HG03045 (cell line): ENCODE results near the gene LRRFIP2.

Experiments
- ATAC-seq: cut with Tn5 transposase; IDR thresholded peaks from one replicate; pipeline ENCODE4 v1.9.1; 2021; ENCODE audit warnings: mild to moderate bottlenecking, moderate library complexity; ENCODE audit not compliant: unreplicated experiment

Gene LRRFIP2

DNA sequence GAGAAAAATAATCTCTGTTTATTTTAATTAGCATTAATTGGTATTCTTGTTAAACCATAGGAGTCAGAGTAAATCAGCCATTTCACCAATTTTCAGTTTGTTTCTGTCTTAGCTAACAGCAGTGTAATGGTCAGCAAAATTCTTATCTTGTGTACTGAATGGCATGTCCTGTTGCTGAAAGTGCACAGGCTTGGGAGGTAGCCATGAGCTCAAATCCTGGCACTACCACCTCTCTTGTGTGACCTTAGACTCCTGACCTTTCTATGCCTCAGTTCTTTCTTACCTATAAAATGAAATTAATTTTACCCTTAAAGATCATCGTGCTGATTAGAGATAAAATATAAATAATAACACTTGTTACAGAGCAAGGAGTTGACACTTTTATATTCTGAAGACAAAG, 145.3 kb downstream of the LRRFIP2 start:
- ATAC-seq, result no peak

DNA sequence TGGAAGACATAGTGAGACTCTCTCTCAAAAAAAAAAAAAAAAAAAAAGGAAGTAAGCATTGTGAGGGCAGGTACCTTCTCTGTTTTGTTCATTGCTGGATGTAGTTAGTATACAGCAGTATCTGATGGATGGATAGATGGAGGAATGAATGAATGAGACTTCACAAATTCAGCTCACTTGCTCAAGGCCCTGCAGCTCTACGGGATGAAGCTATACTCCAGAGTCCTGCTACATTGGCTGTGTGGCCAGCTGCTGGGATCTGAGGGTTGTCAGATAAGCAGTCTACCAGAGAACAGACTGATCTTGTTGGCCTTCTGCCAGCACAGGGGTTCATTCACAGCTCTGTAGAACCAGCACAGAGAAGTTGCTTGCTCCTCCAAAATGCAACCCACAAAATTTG, 146.1 kb downstream of the LRRFIP2 start:
- ATAC-seq, result no peak

DNA sequence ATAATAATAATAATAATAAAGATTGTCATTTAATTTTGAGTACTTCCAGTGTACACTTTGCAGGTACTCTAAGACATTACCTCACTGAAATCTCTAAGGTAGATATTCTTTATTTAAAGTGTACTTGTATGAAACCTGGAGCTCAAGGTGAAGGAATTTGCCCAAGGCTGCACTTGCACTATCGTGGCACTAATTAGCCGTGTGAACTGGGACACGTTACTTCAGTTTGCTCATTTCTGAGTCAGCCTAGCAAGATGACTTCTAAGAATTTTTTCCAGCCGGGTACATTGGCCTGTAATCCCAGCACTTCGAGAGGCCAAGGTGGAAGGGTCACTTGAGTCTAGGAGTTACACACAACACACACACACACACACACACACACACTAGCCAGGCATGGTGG, 147.5 kb downstream of the LRRFIP2 start:
- no peak for ATAC-seq

DNA sequence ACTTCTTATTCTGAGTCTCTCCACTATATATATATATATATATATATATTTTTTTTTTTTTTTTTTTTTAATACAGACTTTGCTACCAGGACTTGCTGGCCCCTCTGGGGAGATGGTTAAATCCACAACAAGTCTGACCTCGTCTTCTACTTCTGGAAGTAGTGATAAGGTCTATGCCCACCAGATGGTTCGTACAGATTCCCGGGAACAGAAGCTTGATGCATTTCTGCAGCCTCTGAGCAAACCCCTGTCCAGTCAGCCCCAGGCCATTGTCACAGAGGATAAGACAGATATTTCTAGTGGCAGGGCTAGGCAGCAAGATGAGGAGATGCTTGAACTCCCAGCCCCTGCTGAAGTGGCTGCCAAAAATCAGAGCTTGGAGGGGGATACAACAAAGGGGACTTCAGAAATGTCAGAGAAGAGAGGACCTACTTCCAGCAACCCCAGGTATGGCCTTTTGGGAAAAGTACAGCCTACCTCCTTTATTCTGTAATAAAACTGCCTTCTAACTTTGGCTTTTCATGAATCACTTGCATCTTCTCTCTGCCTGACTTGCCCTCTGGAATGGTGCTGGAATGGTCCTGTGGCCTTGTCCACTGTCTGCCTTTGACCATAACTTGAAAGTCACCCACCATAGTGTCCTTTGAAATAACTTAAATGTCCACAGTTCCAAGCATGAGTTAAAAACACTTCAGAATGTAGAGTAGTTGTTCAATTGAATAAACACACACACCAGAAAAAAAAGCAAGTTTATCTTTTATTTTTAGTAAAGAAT, 148.6 kb downstream of the LRRFIP2 start:
- no peak for ATAC-seq

DNA sequence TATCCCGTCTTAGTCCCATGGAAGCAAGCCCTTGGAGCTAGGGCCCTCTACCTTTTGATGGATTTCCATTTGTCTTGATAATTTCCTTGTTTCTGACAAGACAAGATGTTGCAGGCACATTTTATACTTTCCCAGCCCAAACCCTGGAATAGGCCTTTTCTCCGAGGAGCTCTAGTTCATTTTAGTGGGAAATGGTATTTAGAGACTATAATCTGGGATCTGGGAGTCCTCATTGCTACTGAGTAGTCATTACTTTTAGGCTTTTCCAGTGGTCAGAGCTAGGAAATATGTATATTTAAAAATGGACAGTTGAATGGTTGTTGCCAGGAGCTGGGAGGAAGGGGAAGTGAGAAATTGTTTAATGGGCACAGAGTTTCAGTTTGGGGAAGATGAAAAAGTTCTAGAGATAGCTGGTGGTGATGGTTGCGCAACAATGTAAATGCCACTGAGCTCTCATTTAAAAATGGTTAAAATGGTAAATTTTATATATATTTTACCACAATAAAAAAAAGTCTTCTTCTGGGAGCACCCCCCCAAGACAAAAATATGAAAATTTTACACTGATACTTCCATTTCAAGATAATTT, 149.5 kb downstream of the LRRFIP2 start:
- no peak for ATAC-seq

DNA sequence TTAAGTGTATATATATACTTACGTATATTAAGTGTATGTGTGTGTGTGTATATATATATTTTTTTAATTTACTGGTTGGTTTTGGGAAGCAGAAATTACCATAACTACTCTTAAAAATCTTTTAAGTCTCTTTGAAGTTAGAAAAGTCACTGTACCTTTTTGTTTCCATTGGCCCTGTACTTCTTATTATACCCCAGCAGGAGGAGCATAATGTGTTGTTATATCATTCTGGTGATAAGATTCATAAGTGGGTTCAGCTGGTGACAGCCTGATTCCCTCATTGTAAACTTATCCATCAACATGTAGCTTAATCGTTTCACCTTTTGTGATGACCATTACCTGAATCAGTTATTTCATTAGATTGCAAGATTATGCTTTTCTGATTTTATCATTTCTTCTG, 150.3 kb downstream of the LRRFIP2 start:
- ATAC-seq, result no peak

DNA sequence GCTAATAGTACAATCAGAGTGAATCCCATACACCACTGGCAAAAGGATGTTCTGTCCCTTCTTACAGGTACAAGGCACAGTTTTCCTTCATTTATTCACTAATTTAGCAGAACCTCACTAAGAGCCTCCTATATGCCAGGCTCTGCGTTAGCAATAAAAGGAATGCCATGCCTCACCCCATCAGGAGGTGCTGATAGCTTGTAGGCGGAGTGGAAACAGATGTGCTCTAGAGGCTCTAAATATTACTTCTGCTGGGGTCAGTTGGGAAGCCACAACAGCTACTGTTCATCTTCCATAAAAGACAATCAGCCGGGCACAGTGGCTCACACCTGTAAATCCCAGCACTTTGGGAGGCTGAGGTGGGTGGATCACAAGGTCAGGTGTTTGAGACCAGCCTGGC, 156.7 kb downstream of the LRRFIP2 start:
- ATAC-seq, result no peak

DNA sequence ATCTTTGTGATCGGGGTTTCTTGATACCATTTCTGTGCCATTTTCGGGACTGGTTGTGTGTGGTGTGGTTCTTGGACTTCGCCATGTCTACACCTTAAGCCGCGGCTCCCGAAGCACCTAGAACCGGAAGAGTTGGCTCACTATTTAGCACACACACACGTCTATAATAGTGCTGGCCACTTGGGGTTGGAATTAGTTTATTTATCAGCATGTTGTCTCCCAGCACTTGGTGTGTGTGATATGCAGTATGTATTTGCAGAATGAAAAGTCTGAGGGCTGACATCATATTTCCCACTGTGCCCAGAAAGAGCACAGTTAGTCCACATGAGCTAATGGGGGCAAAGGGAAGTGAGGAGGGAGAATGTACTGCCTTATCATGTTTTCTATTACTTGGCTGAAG, 157.5 kb downstream of the LRRFIP2 start:
- ATAC-seq, result no peak

DNA sequence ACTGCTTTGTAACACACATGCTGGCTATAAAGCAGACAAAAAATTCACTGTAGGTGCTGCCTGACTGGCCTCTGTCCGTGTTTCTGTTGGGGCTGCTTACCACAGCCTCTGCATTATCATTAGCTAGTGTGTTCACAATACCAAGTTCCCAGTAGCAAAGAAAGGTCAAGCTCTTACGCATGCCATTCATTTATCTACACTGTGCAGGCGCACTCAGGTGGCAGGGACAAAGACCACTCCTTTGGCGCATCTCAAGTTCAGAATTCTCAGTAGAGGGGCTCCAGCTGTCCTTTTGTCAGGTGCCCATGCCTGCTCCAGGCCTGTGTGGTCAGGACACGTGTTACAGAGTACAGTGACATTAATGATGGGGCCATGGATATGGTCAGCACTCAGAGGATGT, 158.7 kb downstream of the LRRFIP2 start:
- ATAC-seq, result no peak

DNA sequence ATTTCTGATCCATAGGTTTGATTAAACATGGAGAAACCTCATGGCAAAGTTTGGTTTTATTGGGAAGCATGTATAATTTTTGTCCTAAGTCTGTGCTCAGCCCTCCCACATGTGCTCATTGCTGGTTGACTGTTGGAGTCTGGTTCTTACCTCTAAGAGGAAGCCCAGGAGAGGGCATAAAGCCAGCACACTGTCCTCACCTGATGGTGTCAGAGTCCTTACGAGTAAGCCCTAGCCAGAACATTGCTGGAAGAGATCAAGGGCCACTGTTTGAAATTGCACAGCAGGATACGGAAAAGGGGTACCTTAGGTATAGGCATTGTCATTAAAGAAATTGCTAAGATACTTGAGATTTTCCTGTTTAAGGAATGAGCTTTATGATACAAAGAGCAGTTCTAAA, 159.8 kb downstream of the LRRFIP2 start:
- ATAC-seq, result no peak
